GM19455 (cell line): Measurements from ENCODE around the gene ACER2.

ENCODE experiments used
- ATAC-seq: cut with Tn5 transposase; IDR thresholded peaks from one replicate; pipeline ENCODE4 v1.9.1; 2021; ENCODE audit not compliant: unreplicated experiment

ACER2 gene

GRCh38 chr9:19451240-19452087 lies 42.7 kb downstream of the ACER2 start:
- peak; percentile 94 for ATAC-seq

- ATAC-seq, result no peak
Measured at GRCh38 chr9:19456426-19456825, 47.6 kb downstream of the ACER2 start.

- ATAC-seq, result peak; percentile 83
Measured at GRCh38 chr9:19456996-19457692, 48.3 kb downstream of the ACER2 start.

- peak; percentile 22 for ATAC-seq
Measured at GRCh38 chr9:19457693-19458009, 48.8 kb downstream of the ACER2 start.

GRCh38 chr9:19460243-19460642 lies 51.4 kb downstream of the ACER2 start:
- ATAC-seq, result no peak

GRCh38 chr9:19461135-19461534 lies 52.3 kb downstream of the ACER2 start:
- no peak for ATAC-seq

- ATAC-seq, result peak; percentile 18
Measured at GRCh38 chr9:19464061-19464763, 55.4 kb downstream of the ACER2 start.

- peak; percentile 97 for ATAC-seq
Measured at GRCh38 chr9:19464764-19465585, 56.2 kb downstream of the ACER2 start.

- no peak for ATAC-seq
Measured at GRCh38 chr9:19465586-19466279, 56.9 kb downstream of the ACER2 start.

- ATAC-seq, result no peak
Measured at GRCh38 chr9:19466280-19466639, 57.5 kb downstream of the ACER2 start.

- ATAC-seq, result no peak
Measured at GRCh38 chr9:19469271-19469670, 60.5 kb downstream of the ACER2 start.

GRCh38 chr9:19470567-19470966 lies 61.8 kb downstream of the ACER2 start:
- no peak for ATAC-seq

GRCh38 chr9:19470981-19471650 lies 62.3 kb downstream of the ACER2 start:
- ATAC-seq, result no peak

- ATAC-seq, result peak; percentile 72
Measured at GRCh38 chr9:19471737-19472648, 63.2 kb downstream of the ACER2 start.

GRCh38 chr9:19473605-19474004 lies 64.8 kb downstream of the ACER2 start:
- no peak for ATAC-seq

- no peak for ATAC-seq
Measured at GRCh38 chr9:19479874-19480273, 71.1 kb downstream of the ACER2 start.

GRCh38 chr9:19480345-19480744 lies 71.5 kb downstream of the ACER2 start:
- no peak for ATAC-seq

GRCh38 chr9:19481121-19481870 lies 72.5 kb downstream of the ACER2 start:
- ATAC-seq, result no peak
